GM21576 (cell line): ENCODE measurements around the gene INO80.
A peak's percentile ranks its signal among the peaks of the same experiment; 100 is the strongest.
"Not testable (repeated sequence)": the region's sequence is repeated elsewhere in the genome, so short reads cannot be mapped to it uniquely, and the experiment has no call there.

ENCODE experiments used
- ATAC-seq: cut with Tn5 transposase; IDR thresholded peaks from one replicate; pipeline ENCODE4 v1.9.1; 2021; ENCODE audit warnings: mild to moderate bottlenecking, moderate library complexity; ENCODE audit not compliant: unreplicated experiment

The INO80 gene

GRCh38 chr15:41116116-41116961 lies at the start of gene INO80:
Gene INO80 (minus strand): TSS chr15:41116280. CDS start chr15:41096310, 19,970 bp downstream.
- ATAC-seq, result peak; percentile 66

- no peak for ATAC-seq
These were observed 45.7 kb upstream of the INO80 start for GRCh38 chr15:41161736-41162135.

DNA sequence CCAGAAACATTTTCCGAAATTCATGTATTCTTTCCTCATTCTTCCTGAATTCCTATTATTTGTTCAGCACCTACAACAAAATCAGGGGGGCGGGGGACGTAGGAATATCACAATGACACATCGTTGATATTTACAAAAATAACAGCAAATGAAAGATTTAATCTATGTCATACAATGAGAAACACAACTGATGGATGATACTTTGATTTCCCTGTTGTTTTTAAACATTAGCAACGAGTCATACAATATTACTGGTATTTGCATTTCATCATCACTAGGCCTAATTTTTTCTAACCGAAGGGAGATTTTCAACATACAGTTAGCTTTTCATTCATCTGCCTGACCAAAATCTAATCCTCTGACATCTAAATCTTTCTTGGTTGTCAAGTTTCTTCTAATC lies 45.3 kb upstream of the INO80 start:
- ATAC-seq, result no peak

GRCh38 chr15:41160639-41161315 lies 44.7 kb upstream of the INO80 start:
- no peak for ATAC-seq

- ATAC-seq, result no peak
These were observed 38.3 kb upstream of the INO80 start for GRCh38 chr15:41154412-41154811.

DNA sequence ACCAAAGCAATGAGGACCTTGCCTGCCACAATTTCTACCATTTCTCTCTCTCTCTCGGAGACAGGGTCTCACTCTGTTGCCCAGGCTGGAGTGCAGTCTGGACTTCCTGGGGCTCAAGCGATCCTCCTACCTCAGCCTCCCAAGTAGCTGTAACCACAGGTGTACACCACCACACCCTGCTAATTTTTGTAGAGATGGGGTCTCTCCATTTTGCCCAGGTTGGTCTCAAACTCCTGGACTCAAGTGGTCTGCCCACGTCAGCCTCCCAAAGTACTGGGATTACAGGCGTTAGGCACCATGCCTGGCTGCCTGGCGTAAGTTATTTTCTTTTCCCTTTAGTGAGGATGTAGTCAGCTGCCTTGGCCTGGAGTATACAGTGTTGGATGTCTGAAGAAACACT lies 37.7 kb upstream of the INO80 start:
- ATAC-seq, result no peak

- ATAC-seq, result no peak
These were observed 35.4 kb upstream of the INO80 start for GRCh38 chr15:41151451-41152005.

DNA sequence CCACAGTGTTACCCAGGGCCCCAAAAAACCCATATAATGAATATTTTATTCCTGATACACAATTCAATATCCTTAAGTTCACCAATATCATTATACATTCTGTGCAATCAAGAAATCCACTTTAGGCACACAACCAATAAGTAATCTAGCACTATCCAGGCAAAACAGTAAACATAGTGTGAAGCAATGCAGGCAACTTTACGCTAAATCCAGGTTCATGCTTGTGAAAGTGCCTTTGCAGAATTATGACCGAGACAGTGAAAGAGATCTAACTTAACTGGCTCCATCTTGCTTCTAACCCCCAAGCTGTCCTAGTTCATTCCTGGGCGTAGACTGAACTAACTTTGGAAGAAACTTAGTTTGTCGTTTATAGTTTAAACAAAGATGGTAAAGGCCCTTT lies 34.2 kb upstream of the INO80 start:
- ATAC-seq, result no peak

- ATAC-seq, result no peak
These were observed 32.0 kb upstream of the INO80 start for GRCh38 chr15:41148065-41148464.

DNA sequence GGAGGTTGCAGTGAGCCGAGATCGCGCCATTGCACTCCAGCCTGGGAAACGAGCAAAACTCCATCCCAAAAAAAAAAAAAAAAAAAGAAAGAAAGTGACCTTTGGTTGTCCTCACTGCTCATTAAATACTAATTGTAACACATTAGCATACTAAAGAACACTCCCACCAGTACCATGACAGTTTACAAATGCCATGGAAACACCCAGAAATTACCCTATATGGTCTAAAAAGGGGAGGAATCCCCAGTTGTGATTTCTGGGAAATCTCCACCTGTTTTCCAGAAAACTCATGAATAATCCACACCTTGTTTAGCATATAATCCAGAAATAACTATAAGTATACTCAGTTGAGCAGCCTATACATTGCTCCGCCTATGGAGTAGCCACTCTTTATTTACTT lies 23.5 kb upstream of the INO80 start:
- no peak for ATAC-seq

DNA sequence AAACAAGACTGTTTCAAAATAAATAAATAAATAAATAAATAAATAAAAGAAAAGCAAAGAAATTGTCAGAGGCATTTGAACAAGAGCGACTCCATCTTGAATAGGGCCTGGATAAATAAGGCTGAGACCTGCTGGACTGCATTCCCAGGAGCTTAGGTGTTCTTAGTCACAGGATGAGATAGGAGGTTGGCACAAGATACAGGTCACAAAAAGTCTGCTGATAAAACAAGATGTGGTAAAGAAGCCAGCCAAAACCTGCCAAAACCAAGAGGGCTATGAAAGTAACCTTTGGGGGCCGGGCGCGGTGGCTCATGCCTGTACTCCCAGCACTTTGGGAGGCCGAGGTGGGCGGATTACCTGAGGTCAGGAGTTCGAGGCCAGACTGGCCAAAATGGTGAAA lies 23.0 kb upstream of the INO80 start:
- ATAC-seq, result not testable (repeated sequence)

DNA sequence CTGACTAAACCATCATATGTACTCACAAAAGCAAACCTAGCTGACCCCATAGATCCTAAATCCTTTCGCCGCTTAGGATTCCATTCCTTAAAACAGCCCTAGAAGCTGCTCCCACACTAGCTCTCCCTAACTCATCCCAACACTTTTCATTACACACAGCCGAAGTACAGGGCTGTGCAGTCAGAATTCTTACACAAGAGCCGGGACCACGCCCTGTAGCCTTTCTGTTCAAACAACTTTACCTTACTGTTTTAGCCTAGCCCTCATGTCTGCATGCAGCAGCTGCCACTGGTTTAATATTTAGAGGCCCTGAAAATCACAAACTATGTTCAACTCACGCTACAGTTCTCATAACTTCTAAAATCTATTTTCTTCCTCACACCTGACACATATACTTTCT lies 19.5 kb upstream of the INO80 start:
- ATAC-seq, result not testable (repeated sequence)

DNA sequence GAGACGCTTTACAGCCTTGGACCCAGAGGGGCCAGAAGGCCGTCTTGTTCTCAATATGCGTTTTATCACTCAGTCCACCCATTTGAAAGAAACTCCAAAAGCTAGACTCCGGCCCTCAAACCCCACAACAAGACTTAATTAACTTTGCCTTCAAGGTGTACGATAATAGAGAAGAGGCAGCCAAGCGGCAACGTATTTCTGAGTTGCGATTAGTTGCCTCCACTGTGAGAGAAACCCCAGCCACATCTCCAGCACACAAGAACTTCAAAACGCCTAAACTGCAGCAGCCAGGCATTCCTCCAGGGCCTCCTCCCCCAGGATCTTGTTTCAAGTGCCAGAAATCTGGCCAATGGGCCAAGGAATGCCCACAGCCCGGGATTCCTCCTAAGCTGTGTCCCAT lies 17.4 kb upstream of the INO80 start:
- ATAC-seq, result no peak

DNA sequence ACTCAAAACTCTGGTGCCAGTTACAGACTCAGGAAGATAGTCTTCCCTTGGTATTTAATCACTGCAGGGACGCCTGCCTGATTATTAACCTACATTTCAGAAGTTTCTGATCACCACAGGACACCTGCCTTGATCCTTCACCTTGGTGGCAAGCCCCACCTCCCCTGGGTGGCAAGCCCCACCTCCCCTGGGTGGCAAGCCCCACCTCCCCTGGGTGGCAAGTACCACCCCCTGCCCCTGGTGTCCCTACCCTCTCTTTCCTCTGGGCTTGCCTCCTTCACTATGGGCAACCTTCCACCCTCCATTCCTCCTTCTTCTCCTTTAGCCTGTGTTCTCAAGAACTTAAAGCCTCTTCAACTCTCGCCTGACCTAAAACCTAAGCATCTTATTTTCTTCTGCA lies 16.0 kb upstream of the INO80 start:
- not testable (repeated sequence) for ATAC-seq

DNA sequence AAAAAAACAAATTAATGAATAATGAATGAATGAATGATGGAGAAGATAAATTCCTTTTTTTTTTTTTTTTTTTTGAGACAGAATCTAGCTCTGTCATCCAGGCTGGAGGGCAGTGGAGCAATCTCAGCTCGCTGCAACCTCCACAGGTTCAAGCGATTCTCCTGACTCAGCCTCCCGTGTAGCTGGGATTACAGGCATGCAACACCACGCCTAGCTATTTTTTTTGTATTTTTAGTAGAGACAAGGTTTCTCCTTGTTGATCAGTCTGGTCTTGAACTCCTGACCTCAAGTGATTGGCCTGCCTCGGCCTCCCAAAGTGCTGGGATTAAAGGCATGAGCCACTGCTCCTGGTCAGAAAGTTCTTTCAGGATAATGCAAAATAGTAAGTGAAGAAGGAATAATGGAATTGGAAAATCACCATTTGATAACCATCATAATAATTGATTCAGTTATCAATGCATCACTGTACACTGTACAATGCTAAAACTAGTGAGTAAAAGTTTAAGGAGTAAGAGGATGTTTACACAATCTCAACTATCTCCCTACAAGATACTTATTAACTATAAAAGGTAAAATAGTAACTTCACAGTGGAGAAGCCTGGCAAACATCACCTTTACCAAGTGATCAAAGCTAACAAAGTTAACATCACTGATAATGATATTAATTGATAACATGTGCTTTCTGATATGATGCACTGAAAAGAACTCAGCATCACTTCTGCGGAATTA lies 12.3 kb upstream of the INO80 start:
- no peak for ATAC-seq

DNA sequence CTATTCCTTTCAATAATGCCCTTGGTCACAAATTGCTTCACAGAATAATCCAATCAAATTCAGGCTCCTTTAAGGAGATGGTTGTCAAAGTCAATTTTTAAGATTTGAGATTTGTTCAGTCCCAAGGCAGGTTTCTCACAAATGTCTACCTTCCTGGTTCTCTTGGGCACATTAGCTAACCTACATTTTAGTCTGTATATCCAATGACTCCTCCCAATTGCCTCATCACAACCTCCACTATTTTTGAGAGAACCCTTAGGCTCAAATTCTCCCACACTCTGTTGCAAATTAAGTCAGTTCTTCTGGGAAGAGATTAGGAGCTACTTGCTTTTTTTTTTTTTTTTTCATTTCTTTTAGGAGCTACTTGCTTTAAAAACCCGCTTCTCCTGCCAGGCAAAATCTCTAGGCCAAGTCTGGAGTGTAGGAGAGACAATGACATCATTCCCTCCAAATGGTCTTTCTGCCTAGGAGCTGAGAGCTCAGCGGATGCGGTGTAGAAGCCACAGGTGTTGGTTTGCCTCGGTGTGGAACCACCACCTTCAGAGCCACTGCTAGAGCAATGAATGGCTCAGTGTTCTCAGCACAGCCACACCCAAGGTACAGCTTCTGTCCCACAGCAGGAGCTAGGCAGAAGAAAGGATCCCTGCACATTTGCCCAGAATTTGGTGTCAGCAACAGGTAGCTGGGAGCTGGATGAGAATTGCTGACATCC lies 10.0 kb upstream of the INO80 start:
- no peak for ATAC-seq

- ATAC-seq, result no peak
These were observed 9.1 kb upstream of the INO80 start for GRCh38 chr15:41125063-41125669.

- ATAC-seq, result no peak
These were observed 8.0 kb upstream of the INO80 start for GRCh38 chr15:41124058-41124457.

- no peak for ATAC-seq
These were observed 6.8 kb upstream of the INO80 start for GRCh38 chr15:41122849-41123248.

DNA sequence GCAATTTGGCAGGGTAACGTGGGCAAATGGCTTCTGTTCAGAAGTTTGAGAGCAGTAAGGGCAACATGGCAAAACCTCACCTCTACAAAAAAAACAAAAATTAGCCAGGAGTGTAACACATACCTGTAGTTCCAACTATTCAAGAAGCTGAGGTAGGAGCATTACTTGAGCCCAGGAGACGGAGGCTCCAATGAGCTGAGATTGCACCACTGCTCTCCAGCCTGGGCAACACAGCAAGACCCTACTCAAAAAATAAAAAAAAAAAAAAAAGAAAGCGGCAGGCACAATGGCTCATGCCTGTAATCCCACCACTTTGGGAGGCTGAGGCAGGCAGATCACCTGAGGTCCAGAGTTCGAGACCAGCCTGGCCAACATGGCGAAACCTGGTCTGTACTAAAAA lies 5.9 kb upstream of the INO80 start:
- no peak for ATAC-seq

DNA sequence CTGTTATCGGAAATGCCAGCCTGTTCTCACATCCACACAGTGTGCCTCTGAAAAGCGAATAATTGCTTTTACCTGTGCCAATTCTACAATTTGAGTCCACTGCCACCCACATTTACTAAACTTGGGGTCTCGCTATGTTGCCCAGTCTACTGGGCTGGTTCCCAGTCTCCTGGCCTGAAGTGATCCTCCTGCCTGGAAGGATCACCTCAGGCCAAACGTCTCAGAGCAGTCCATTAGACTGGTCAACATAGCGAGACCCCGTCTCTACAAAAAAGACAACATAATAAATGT lies 827 bp upstream of the INO80 start:
- no peak for ATAC-seq
